GM08714 (cell line): ENCODE measurements around the gene RIMS4.

Source experiments
- H3K4me3 ChIP-seq: fragments of 200-500 bp; sonication (Bioruptor generic); 2 replicates; pipeline ENCODE4 v1.5.1; 2014; ENCODE audit warnings: mild to moderate bottlenecking, low read length, inconsistent platforms
- ZNF274 ChIP-seq: IDR thresholded peaks from 2 replicates; pipeline ENCODE4 v1.6.1; 2012; ENCODE audit warnings: mild to moderate bottlenecking, low read depth, low read length

Gene RIMS4

GRCh38 chr20:44723798-44724362, 86.5 kb downstream of the RIMS4 start:
- no peak for TF ChIP-seq ZNF274
- no peak overlapping the region for H3K4me3 ChIP-seq

- no peak for TF ChIP-seq ZNF274
- no peak overlapping the region for H3K4me3 ChIP-seq
Measured at GRCh38 chr20:44723391-44723790, 87.0 kb downstream of the RIMS4 start.

GRCh38 chr20:44722990-44723389, 87.4 kb downstream of the RIMS4 start:
- no peak overlapping the region for H3K4me3 ChIP-seq
- TF ChIP-seq ZNF274: no peak

- no peak overlapping the region for H3K4me3 ChIP-seq
- no peak for TF ChIP-seq ZNF274
Measured at GRCh38 chr20:44721785-44722054, 88.6 kb downstream of the RIMS4 start.

- H3K4me3 ChIP-seq: no peak overlapping the region
- no peak for TF ChIP-seq ZNF274
Measured at GRCh38 chr20:44720997-44721784, 89.2 kb downstream of the RIMS4 start.

- H3K4me3 ChIP-seq: no peak overlapping the region
- TF ChIP-seq ZNF274: no peak
Measured at GRCh38 chr20:44720621-44720996, 89.7 kb downstream of the RIMS4 start.

- TF ChIP-seq ZNF274: no peak
- H3K4me3 ChIP-seq: no peak overlapping the region
Measured at GRCh38 chr20:44719841-44720240, 90.5 kb downstream of the RIMS4 start.

- no peak overlapping the region for H3K4me3 ChIP-seq
- TF ChIP-seq ZNF274: no peak
Measured at GRCh38 chr20:44717986-44718385, 92.4 kb downstream of the RIMS4 start.

- no peak for TF ChIP-seq ZNF274
- no peak overlapping the region for H3K4me3 ChIP-seq
Measured at GRCh38 chr20:44716309-44717106, 93.8 kb downstream of the RIMS4 start.

GRCh38 chr20:44715499-44716308, 94.6 kb downstream of the RIMS4 start:
- H3K4me3 ChIP-seq: no peak overlapping the region

GRCh38 chr20:44714701-44715498, 95.4 kb downstream of the RIMS4 start, which contains the start of gene CCN5:
TSS of gene CCN5 (plus strand) at chr20:44715369. CDS start at chr20:44715391, 22 bp downstream.
- TF ChIP-seq ZNF274: no peak
- no peak within 1 kb of the TSS for H3K4me3 ChIP-seq

More at GRCh38 chr20:44715499-44716308, 94.6 kb downstream of the RIMS4 start:
- no peak for TF ChIP-seq ZNF274

- H3K4me3 ChIP-seq: no peak overlapping the region
- TF ChIP-seq ZNF274: no peak
Measured at GRCh38 chr20:44714102-44714700, 96.1 kb downstream of the RIMS4 start.

GRCh38 chr20:44711237-44711636, 99.1 kb downstream of the RIMS4 start:
- no peak for TF ChIP-seq ZNF274
- no peak overlapping the region for H3K4me3 ChIP-seq
